ENCODE results near the gene CLEC16A.

The CLEC16A gene

DNA sequence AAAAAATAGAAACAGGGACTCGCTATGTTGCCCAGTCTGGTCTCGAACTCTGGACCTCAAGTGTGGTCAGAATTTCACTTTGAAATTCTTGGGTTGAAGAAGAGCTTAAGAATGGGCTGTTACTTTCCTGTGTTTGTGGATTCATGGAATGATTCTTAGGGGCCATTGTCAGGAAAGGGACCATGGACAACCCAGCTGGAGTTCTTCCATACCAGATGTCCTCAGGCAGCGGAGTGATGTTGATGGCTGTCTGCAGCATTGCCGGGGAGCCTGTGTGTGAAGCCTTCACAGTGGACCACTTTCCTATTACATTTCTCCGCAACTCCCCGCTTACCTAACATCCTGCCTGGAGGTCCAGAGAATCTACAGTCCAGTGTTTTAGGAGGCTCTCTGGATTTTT, 145.9 kb downstream of the CLEC16A start:
- H3K27me3 ChIP-seq (ENCODE audit: insufficient read depth, low read length) = no peaks in the 10 kb centered on the region
- 73% methylated on average over 6 of the region's 6 CpGs for WGBS

GRCh38 chr16:11091021-11091785, 146.8 kb downstream of the CLEC16A start:
- H3K36me3 ChIP-seq (ENCODE audit: insufficient read depth, low read length) = no peaks in the 10 kb centered on the region
- H3K9ac ChIP-seq (ENCODE audit: low read depth, low read length) = no peak overlapping the region
- no peak overlapping the region for H3K27ac ChIP-seq (ENCODE audit: low read depth, low read length)
- H3K27me3 ChIP-seq (ENCODE audit: insufficient read depth, low read length) = no peaks in the 10 kb centered on the region
- peaks cover 16% of the 10 kb centered on the region; the same call in 1 of the 2 replicates for H3K4me1 ChIP-seq (ENCODE audit: insufficient read depth, low read length)
- H3K4me3 ChIP-seq (ENCODE audit: low read length) = no peak overlapping the region
- no peaks in the 10 kb centered on the region for H3K9me3 ChIP-seq (ENCODE audit: insufficient read depth, low read depth, low read length)
- 92% methylated on average over 14 of the region's 14 CpGs for WGBS

More for the DNA sequence above, 145.9 kb downstream of the CLEC16A start:
- peaks cover 16% of the 10 kb centered on the region; the same call in 1 of the 2 replicates for H3K4me1 ChIP-seq (ENCODE audit: insufficient read depth, low read length)
- no peaks in the 10 kb centered on the region for H3K36me3 ChIP-seq (ENCODE audit: insufficient read depth, low read length)
- H3K4me3 ChIP-seq (ENCODE audit: low read length) = no peak overlapping the region
- H3K9ac ChIP-seq (ENCODE audit: low read depth, low read length) = no peak overlapping the region
- no peak overlapping the region for H3K27ac ChIP-seq (ENCODE audit: low read depth, low read length)
- no peaks in the 10 kb centered on the region for H3K9me3 ChIP-seq (ENCODE audit: insufficient read depth, low read depth, low read length)

GRCh38 chr16:11092788-11093571, 148.6 kb downstream of the CLEC16A start:
- H3K9ac ChIP-seq (ENCODE audit: low read depth, low read length) = no peak overlapping the region
- H3K27me3 ChIP-seq (ENCODE audit: insufficient read depth, low read length) = no peaks in the 10 kb centered on the region
- peaks cover 10% of the 10 kb centered on the region; the same call in 1 of the 2 replicates for H3K4me1 ChIP-seq (ENCODE audit: insufficient read depth, low read length)
- WGBS = 82% methylated on average over 12 of the region's 12 CpGs
- H3K27ac ChIP-seq (ENCODE audit: low read depth, low read length) = no peak overlapping the region
- H3K4me3 ChIP-seq (ENCODE audit: low read length) = no peak overlapping the region
- no peaks in the 10 kb centered on the region for H3K9me3 ChIP-seq (ENCODE audit: insufficient read depth, low read depth, low read length)
- no peaks in the 10 kb centered on the region for H3K36me3 ChIP-seq (ENCODE audit: insufficient read depth, low read length)

DNA sequence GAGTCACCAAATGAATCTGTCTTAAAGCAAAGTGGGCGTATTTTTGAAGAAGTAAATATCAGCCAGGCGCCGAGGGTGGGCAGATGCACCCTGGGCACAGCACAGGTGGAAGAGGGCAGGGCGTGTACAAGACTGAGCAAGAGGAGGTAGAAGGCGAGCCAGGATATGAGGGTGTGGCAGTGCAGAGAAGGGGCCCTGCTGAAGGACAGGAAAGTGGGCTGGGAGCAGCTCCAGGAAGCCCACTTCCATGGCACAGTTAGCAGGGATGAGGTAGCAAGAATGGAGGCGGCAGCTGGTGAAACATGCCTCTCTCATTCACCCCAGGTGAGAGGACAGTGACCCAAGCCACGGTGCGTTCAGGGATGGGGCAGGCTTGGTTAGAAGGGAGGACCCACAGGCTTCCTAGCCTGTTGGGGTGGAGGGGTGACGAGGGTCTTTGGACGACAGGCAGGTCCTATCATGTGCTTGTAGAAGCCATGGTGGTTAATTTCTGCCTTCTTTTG, 149.3 kb downstream of the CLEC16A start:
- H3K4me1 ChIP-seq (ENCODE audit: insufficient read depth, low read length) = peaks cover 9% of the 10 kb centered on the region; the same call in 1 of the 2 replicates
- no peak overlapping the region for H3K27ac ChIP-seq (ENCODE audit: low read depth, low read length)
- no peaks in the 10 kb centered on the region for H3K27me3 ChIP-seq (ENCODE audit: insufficient read depth, low read length)
- 80% methylated on average over 10 of the region's 10 CpGs for WGBS
- H3K36me3 ChIP-seq (ENCODE audit: insufficient read depth, low read length) = no peaks in the 10 kb centered on the region
- no peaks in the 10 kb centered on the region for H3K9me3 ChIP-seq (ENCODE audit: insufficient read depth, low read depth, low read length)
- no peak overlapping the region for H3K4me3 ChIP-seq (ENCODE audit: low read length)
- no peak overlapping the region for H3K9ac ChIP-seq (ENCODE audit: low read depth, low read length)

GRCh38 chr16:11094075-11094856, 149.9 kb downstream of the CLEC16A start:
- H3K36me3 ChIP-seq (ENCODE audit: insufficient read depth, low read length) = no peaks in the 10 kb centered on the region
- H3K27ac ChIP-seq (ENCODE audit: low read depth, low read length) = no peak overlapping the region
- 0 out of 2 replicates have a peak overlapping the region, but pooled peaks have one; percentile 33 for H3K9ac ChIP-seq (ENCODE audit: low read depth, low read length)
- no peak overlapping the region for H3K4me3 ChIP-seq (ENCODE audit: low read length)
- WGBS = 64% methylated on average over 7 of the region's 8 CpGs
- H3K27me3 ChIP-seq (ENCODE audit: insufficient read depth, low read length) = no peaks in the 10 kb centered on the region
- H3K9me3 ChIP-seq (ENCODE audit: insufficient read depth, low read depth, low read length) = no peaks in the 10 kb centered on the region
- H3K4me1 ChIP-seq (ENCODE audit: insufficient read depth, low read length) = peaks cover 9% of the 10 kb centered on the region; the same call in 1 of the 2 replicates

- no peak overlapping the region for H3K27ac ChIP-seq (ENCODE audit: low read depth, low read length)
- 83% methylated on average over 10 of the region's 10 CpGs for WGBS
Observed at GRCh38 chr16:11094857-11095565, 150.6 kb downstream of the CLEC16A start.

DNA sequence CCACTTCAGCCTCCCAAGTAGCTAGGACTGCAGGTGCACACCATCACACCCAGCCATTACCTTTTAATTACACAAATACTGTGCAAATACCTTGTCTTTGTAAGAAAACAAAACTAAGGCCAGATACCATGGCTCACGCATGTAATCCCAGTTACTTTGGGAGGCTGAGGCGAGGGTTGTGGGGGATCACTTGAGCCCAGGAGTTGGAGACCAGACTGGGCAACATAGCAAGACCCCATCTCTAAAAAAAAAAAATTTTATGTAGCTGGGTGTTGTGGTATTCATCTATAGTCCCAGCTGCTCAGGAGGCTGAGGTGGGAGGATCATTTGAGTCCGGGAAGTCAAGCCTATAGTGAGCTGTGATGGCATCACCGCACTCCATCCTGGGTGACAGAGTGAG, 151.6 kb downstream of the CLEC16A start:
- H3K4me3 ChIP-seq (ENCODE audit: low read length) = no peak overlapping the region
- H3K27me3 ChIP-seq (ENCODE audit: insufficient read depth, low read length) = no peaks in the 10 kb centered on the region
- H3K4me1 ChIP-seq (ENCODE audit: insufficient read depth, low read length) = peaks cover 13% of the 10 kb centered on the region; the same call in 1 of the 2 replicates
- WGBS = 98% methylated on average over 4 of the region's 4 CpGs
- H3K27ac ChIP-seq (ENCODE audit: low read depth, low read length) = no peak overlapping the region
- H3K9me3 ChIP-seq (ENCODE audit: insufficient read depth, low read depth, low read length) = no peaks in the 10 kb centered on the region
- H3K36me3 ChIP-seq (ENCODE audit: insufficient read depth, low read length) = no peaks in the 10 kb centered on the region
- no peak overlapping the region for H3K9ac ChIP-seq (ENCODE audit: low read depth, low read length)

More at GRCh38 chr16:11094857-11095565, 150.6 kb downstream of the CLEC16A start:
- no peaks in the 10 kb centered on the region for H3K9me3 ChIP-seq (ENCODE audit: insufficient read depth, low read depth, low read length)
- H3K36me3 ChIP-seq (ENCODE audit: insufficient read depth, low read length) = no peaks in the 10 kb centered on the region
- no peak overlapping the region for H3K4me3 ChIP-seq (ENCODE audit: low read length)
- no peaks in the 10 kb centered on the region for H3K27me3 ChIP-seq (ENCODE audit: insufficient read depth, low read length)
- no peak overlapping the region for H3K9ac ChIP-seq (ENCODE audit: low read depth, low read length)
- H3K4me1 ChIP-seq (ENCODE audit: insufficient read depth, low read length) = peaks cover 9% of the 10 kb centered on the region; the same call in 1 of the 2 replicates

GRCh38 chr16:11097094-11097786, 152.9 kb downstream of the CLEC16A start:
- no peak overlapping the region for H3K4me3 ChIP-seq (ENCODE audit: low read length)
- no peaks in the 10 kb centered on the region for H3K36me3 ChIP-seq (ENCODE audit: insufficient read depth, low read length)
- no peak overlapping the region for H3K9ac ChIP-seq (ENCODE audit: low read depth, low read length)
- no peaks in the 10 kb centered on the region for H3K27me3 ChIP-seq (ENCODE audit: insufficient read depth, low read length)
- no peaks in the 10 kb centered on the region for H3K9me3 ChIP-seq (ENCODE audit: insufficient read depth, low read depth, low read length)
- WGBS = 77% methylated on average over 8 of the region's 8 CpGs
- peaks cover 13% of the 10 kb centered on the region; the same call in 1 of the 2 replicates for H3K4me1 ChIP-seq (ENCODE audit: insufficient read depth, low read length)
- H3K27ac ChIP-seq (ENCODE audit: low read depth, low read length) = no peak overlapping the region

DNA sequence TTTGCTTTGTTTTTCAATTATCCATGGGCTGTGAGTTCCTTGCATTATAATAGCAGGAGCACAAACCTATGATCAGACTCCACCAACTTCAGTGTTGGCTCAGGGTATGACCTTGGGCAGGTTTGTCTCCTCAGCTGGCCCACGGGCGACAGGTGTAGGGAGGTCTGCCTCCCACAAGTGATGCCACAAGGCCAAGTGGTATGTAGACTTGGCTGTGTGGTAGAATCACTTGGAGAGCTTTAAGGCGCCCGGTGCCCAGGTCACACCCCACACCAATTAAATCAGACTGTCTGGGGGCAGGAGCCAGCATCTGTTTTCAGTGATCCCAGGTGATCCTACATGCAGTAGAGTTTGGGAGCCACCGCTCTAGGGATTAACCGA, 153.4 kb downstream of the CLEC16A start:
- peaks cover 13% of the 10 kb centered on the region; the same call in 1 of the 2 replicates for H3K4me1 ChIP-seq (ENCODE audit: insufficient read depth, low read length)
- no peaks in the 10 kb centered on the region for H3K36me3 ChIP-seq (ENCODE audit: insufficient read depth, low read length)
- no peak overlapping the region for H3K27ac ChIP-seq (ENCODE audit: low read depth, low read length)
- no peak overlapping the region for H3K4me3 ChIP-seq (ENCODE audit: low read length)
- H3K27me3 ChIP-seq (ENCODE audit: insufficient read depth, low read length) = no peaks in the 10 kb centered on the region
- H3K9ac ChIP-seq (ENCODE audit: low read depth, low read length) = no peak overlapping the region
- WGBS = 96% methylated on average over 6 of the region's 6 CpGs
- H3K9me3 ChIP-seq (ENCODE audit: insufficient read depth, low read depth, low read length) = no peaks in the 10 kb centered on the region

Measured in HUES64 (cell line).